SK-N-SH (cell line): Measurements from ENCODE around the gene VENTX. TPM values are rescaled to one million over a fixed set of nuclear protein-coding genes. Genes with fewer than 3 reads are reported as not detected.

Experiments
- CTCF ChIA-PET: fragments of 300-600, 350-600 bp; formaldehyde crosslinking; extraction: SDS; loops from one replicate; lab custom pipeline; 2021; lab: Yijun Ruan, JAX
- POLR2A ChIA-PET: fragments of 350-600 bp; sonication (Branson Sonifier 250); formaldehyde crosslinking; extraction: SDS; loops from one replicate; lab custom pipeline; 2020; ENCODE audit warnings: antibody characterized with exemption, inconsistent platforms; lab: Yijun Ruan, JAX
- DNase-seq: peaks from one replicate; pipeline ENCODE4 v3.0.0; 2012
- H2AFZ ChIP-seq: fragments of 200-600 bp; sonication (generic); 2 replicates; pipeline ENCODE4 v1.8.1; 2016; ENCODE audit warnings: antibody characterized with exemption, mild to moderate bottlenecking, low read depth
- H3F3A ChIP-seq: fragments of 200-600 bp; sonication (generic); replicated peaks from 2 replicates; pipeline ENCODE3; 2016; ENCODE audit warnings: antibody characterized with exemption, mild to moderate bottlenecking; ENCODE audit not compliant: insufficient read depth
- H3K27ac ChIP-seq, 2 experiments: fragments of 200-500 bp in 1 of 2; fragments of 200-600 bp in 1 of 2; sonication (Bioruptor generic) in 1 of 2; sonication (generic), shearing (Covaris generic) in 1 of 2; 2 replicates each; pipeline versions ENCODE4 v1.5.1 to v1.6.1; 2014 to 2016; ENCODE audit warnings: low read depth in 2 of 2, inconsistent platforms in 1 of 2, low read length in 1 of 2, mild to moderate bottlenecking in 1 of 2, mixed read lengths in 1 of 2
- H3K27me3 ChIP-seq: fragments of 200-600 bp; sonication (generic), shearing (Covaris generic); 2 replicates; pipeline ENCODE4 v1.6.1; 2016; ENCODE audit warnings: mixed run types; ENCODE audit not compliant: insufficient read depth
- H3K36me3 ChIP-seq, 2 experiments: fragments of 200-500 bp in 1 of 2; fragments of 200-600 bp in 1 of 2; sonication (Bioruptor generic) in 1 of 2; sonication (generic) in 1 of 2; replicated peaks in 1 of 2; 2 replicates each; pipeline versions ENCODE3 to v1.5.1; 2014 to 2016; ENCODE audit warnings: low read length in 1 of 2, mild to moderate bottlenecking in 1 of 2; ENCODE audit not compliant: insufficient read depth in 2 of 2, control insufficient read depth in 1 of 2
- H3K4me1 ChIP-seq, 2 experiments: fragments of 200-500 bp in 1 of 2; fragments of 200-600 bp in 1 of 2; sonication (Bioruptor generic) in 1 of 2; sonication (generic), shearing (Covaris generic) in 1 of 2; 2 replicates each; pipeline versions ENCODE4 v1.5.1 to v1.6.1; 2014 to 2016; ENCODE audit warnings: low read depth in 1 of 2, low read length in 1 of 2, mixed run types in 1 of 2; ENCODE audit not compliant: insufficient read depth in 2 of 2, control insufficient read depth in 1 of 2
- H3K4me2 ChIP-seq: fragments of 200-600 bp; sonication (generic), shearing (Covaris generic); 2 replicates; pipeline ENCODE4 v1.6.1; 2017; ENCODE audit warnings: mixed run types
- H3K4me3 ChIP-seq, 2 experiments: fragments of 200-500 bp in 1 of 2; fragments of 200-600 bp in 1 of 2; sonication (Bioruptor generic) in 1 of 2; sonication (generic), shearing (Covaris generic) in 1 of 2; 2 replicates each; pipeline versions ENCODE4 v1.5.1 to v1.8.1; 2014 to 2016; ENCODE audit warnings: low read depth in 2 of 2, inconsistent platforms in 1 of 2, low read length in 1 of 2, mild to moderate bottlenecking in 1 of 2, mixed read lengths in 1 of 2, moderate library complexity in 1 of 2
- H3K79me2 ChIP-seq: fragments of 200-600 bp; sonication (generic); 2 replicates; pipeline ENCODE4 v1.8.1; 2017; ENCODE audit warnings: mild to moderate bottlenecking; ENCODE audit not compliant: insufficient read depth
- H3K9ac ChIP-seq: fragments of 200-600 bp; sonication (generic); 2 replicates; pipeline ENCODE4 v1.6.1; 2017; ENCODE audit warnings: mixed run types
- H3K9me2 ChIP-seq: fragments of 200-600 bp; sonication (generic); 2 replicates; pipeline ENCODE4 v1.6.1; 2017; ENCODE audit warnings: mixed run types
- H3K9me3 ChIP-seq: fragments of 200-600 bp; sonication (generic); 2 replicates; pipeline ENCODE4 v1.6.1; 2017; ENCODE audit warnings: mixed run types, mild to moderate bottlenecking, moderate library complexity
- H4K20me1 ChIP-seq: fragments of 200-600 bp; sonication (generic); 2 replicates; pipeline ENCODE4 v1.6.1; 2017; ENCODE audit warnings: mild to moderate bottlenecking, mixed run types; ENCODE audit not compliant: insufficient read depth
- CHD2 ChIP-seq: fragments of 150-350 bp; IDR thresholded peaks from 2 replicates; pipeline ENCODE4 v1.6.1; 2018; ENCODE audit warnings: low read length; ENCODE audit not compliant: partially characterized antibody
- FOSL2 ChIP-seq: IDR thresholded peaks from 2 replicates; pipeline ENCODE4 v1.4.0; 2012; ENCODE audit warnings: low read depth, mild to moderate bottlenecking, moderate library complexity, borderline replicate concordance
- GATA2 ChIP-seq: sonication (generic); formaldehyde crosslinking; IDR thresholded peaks from 2 replicates; pipeline ENCODE4 v1.5.0; 2020; ENCODE audit warnings: mild to moderate bottlenecking, missing genetic modification reagents
- JUND ChIP-seq: IDR thresholded peaks from 2 replicates; pipeline ENCODE4 v1.4.0; 2012
- MAX ChIP-seq: IDR thresholded peaks from 2 replicates; pipeline ENCODE4 v1.4.0; 2012; ENCODE audit warnings: low read depth
- MXI1 ChIP-seq: IDR thresholded peaks from 2 replicates; pipeline ENCODE4 v1.6.1; 2012; ENCODE audit warnings: mild to moderate bottlenecking, low read depth, low read length, improper control_type of control experiment
- NRF1 ChIP-seq: IDR thresholded peaks from 2 replicates; pipeline ENCODE4 v1.6.1; 2012; ENCODE audit warnings: low read depth, mild to moderate bottlenecking, low read length
- POLR2AphosphoS5 ChIP-seq: IDR thresholded peaks from 2 replicates; pipeline ENCODE4 v1.6.1; 2012; ENCODE audit warnings: low read depth, low read length
- RCOR1 ChIP-seq: fragments of 150-350 bp; IDR thresholded peaks from 2 replicates; pipeline ENCODE4 v1.6.1; 2017; ENCODE audit warnings: antibody characterized with exemption, low read length
- REST ChIP-seq: IDR thresholded peaks from 2 replicates; pipeline ENCODE4 v1.6.1; 2012; ENCODE audit warnings: mild to moderate bottlenecking, low read depth, low read length, moderate library complexity
- RFX5 ChIP-seq: IDR thresholded peaks from 2 replicates; pipeline ENCODE4 v1.6.1; 2012; ENCODE audit warnings: mild to moderate bottlenecking, improper control_type of control experiment, low read length
- RXRA ChIP-seq: IDR thresholded peaks from 2 replicates; pipeline ENCODE4 v1.4.0; 2012; ENCODE audit warnings: low read depth, mild to moderate bottlenecking, borderline replicate concordance
- YY1 ChIP-seq: IDR thresholded peaks from 2 replicates; pipeline ENCODE4 v1.4.0; 2012; ENCODE audit warnings: low read depth, mild to moderate bottlenecking
- WGBS: methylation state at CpG from one replicate; pipeline ENCODE4 v1.1.6; 2017; ENCODE audit warnings: low lambda C conversion rate; 5-methylcytosine and 5-hydroxymethylcytosine counted together
- polyA plus RNA-seq, 3 experiments: library from polyadenylated mRNA; depleted of rRNA; stranded (reverse); fragments of >200 nt; gene quantifications; 2 replicates each; pipeline ENCODE4 v1.2.3, GENCODE V29; 2012

Gene VENTX
- polyA plus RNA-seq, 1 of the 3 experiments (the other 2 are of a cell fraction), result not detected

- Histone ChIP-seq H3K9me3 (no peaks in the 10 kb centered on the region), H3K9me2 (no peaks in the 10 kb centered on the region), H3K9ac (no peak overlapping the region), H3K4me1 (no peaks in the 10 kb centered on the region; a peak in 1 of 4 replicates), H2AFZ (no peak overlapping the region), H3K79me2 (no peaks in the 10 kb centered on the region), H3F3A (no peaks in the 10 kb centered on the region), H3K4me2 (no peak overlapping the region), H3K4me3 (no peak overlapping the region), H3K27ac (no peak overlapping the region), H4K20me1 (no peaks in the 10 kb centered on the region), H3K36me3 (no peaks in the 10 kb centered on the region), H3K27me3 (peaks cover 51% of the 10 kb centered on the region)
- TF ChIP-seq RCOR1 (no peak), NRF1 (no peak), CHD2 (no peak), RFX5 (no peak)
- ChIA-PET CTCF (interaction anchor here (1.0 kb wide), 1 partner anchor 8 kb away, joined by 3 read pairs; no protein-coding TSS in a partner anchor), POLR2A (no interaction called here)
- DNase-seq, result no peak
- 67% methylated on average over 3 of the region's 20 CpGs for WGBS
These were observed 18.8 kb upstream of the VENTX start for GRCh38 chr10:133218891-133219290.

GRCh38 chr10:133219782-133220181 is 17.9 kb upstream of the VENTX start:
- H2AFZ ChIP-seq, result no peak overlapping the region
- H3K79me2 ChIP-seq, result no peaks in the 10 kb centered on the region
- H3K9me3 ChIP-seq, result no peaks in the 10 kb centered on the region
- H3K4me1 ChIP-seq, result no peaks in the 10 kb centered on the region; a peak in 1 of 4 replicates
- no CpG with 5 or more reads among the region's 28 CpGs for WGBS
- no peak overlapping the region for H3K4me2 ChIP-seq
- H3K27me3 ChIP-seq, result peaks cover 51% of the 10 kb centered on the region
- H3F3A ChIP-seq, result no peaks in the 10 kb centered on the region
- H4K20me1 ChIP-seq, result no peaks in the 10 kb centered on the region
- H3K9ac ChIP-seq, result no peak overlapping the region
- H3K36me3 ChIP-seq, result no peaks in the 10 kb centered on the region
- TF ChIP-seq YY1, result no peak
- TF ChIP-seq JUND, result no peak
- no peak for TF ChIP-seq RXRA
- TF ChIP-seq GATA2 (CRISPR knock-in tag), result no peak
- no peak for TF ChIP-seq POLR2AphosphoS5
- no peak for TF ChIP-seq NRF1
- TF ChIP-seq MXI1, result no peak
- TF ChIP-seq MAX, result no peak
- TF ChIP-seq RCOR1, result no peak
- no peak for TF ChIP-seq FOSL2
- no peak for TF ChIP-seq RFX5
- TF ChIP-seq REST, result no peak
- H3K27ac ChIP-seq, result no peak overlapping the region
- H3K4me3 ChIP-seq, result no peak overlapping the region
- ChIA-PET CTCF (no interaction called here), POLR2A (no interaction called here)
- no peak for DNase-seq
- no peaks in the 10 kb centered on the region for H3K9me2 ChIP-seq
